OCI-LY7 (cell line): ENCODE results near the gene DMD. TPM values are rescaled to one million over a fixed set of nuclear protein-coding genes. Genes with fewer than 3 reads are reported as not detected.

ENCODE experiments used
- BruUV-seq: library from RNA; stranded (reverse); fragments of 400-500 nt; replicated peaks from 2 replicates; lab custom pipeline; 2021; lab: Mats Ljungman, UMichigan
- CTCF ChIA-PET: fragments of 300-600 bp; sonication (Branson Sonifier 250); formaldehyde crosslinking; loops from one replicate; lab custom pipeline; 2022; ENCODE audit warnings: antibody characterized with exemption; ENCODE audit not compliant: unreplicated experiment; lab: Charles Lee
- POLR2A ChIA-PET: fragments of 300-600 bp; sonication (Branson Sonifier 250); formaldehyde crosslinking; loops from one replicate; lab custom pipeline; 2022; ENCODE audit warnings: antibody characterized with exemption; lab: Charles Lee
- DNase-seq: peaks from one replicate; pipeline ENCODE4 v3.0.0-alpha.2; 2015; ENCODE audit warnings: low spot score
- H2AFZ ChIP-seq: fragments of 200-600 bp; sonication (generic), shearing (Covaris generic); 2 replicates; pipeline ENCODE4 v1.6.1; 2014; ENCODE audit warnings: mild to moderate bottlenecking, antibody characterized with exemption, low read length, moderate library complexity
- H3K27ac ChIP-seq: fragments of 200-600 bp; sonication (generic); 2 replicates; pipeline ENCODE4 v1.5.1; 2014; ENCODE audit warnings: mixed run types, low read depth, mild to moderate bottlenecking, moderate library complexity, low read length, inconsistent platforms; ENCODE audit not compliant: poor library complexity, severe bottlenecking
- H3K36me3 ChIP-seq: fragments of 200-600 bp; sonication (generic); 2 replicates; pipeline ENCODE4 v1.6.1; 2014; ENCODE audit warnings: mild to moderate bottlenecking, antibody characterized with exemption, low read length, moderate library complexity, mixed read lengths; ENCODE audit not compliant: insufficient read depth
- H3K4me1 ChIP-seq: fragments of 200-600 bp; sonication (generic); 2 replicates; pipeline ENCODE4 v1.5.1; 2014; ENCODE audit warnings: mild to moderate bottlenecking, low read length; ENCODE audit not compliant: insufficient read depth, poor library complexity, severe bottlenecking
- H3K4me2 ChIP-seq: fragments of 200-600 bp; sonication (generic); 2 replicates; pipeline ENCODE4 v1.6.1; 2014; ENCODE audit warnings: mild to moderate bottlenecking, low read length
- H3K4me3 ChIP-seq: fragments of 200-600 bp; sonication (generic); 2 replicates; pipeline ENCODE4 v1.5.1; 2014; ENCODE audit warnings: mild to moderate bottlenecking, low read depth, low read length; ENCODE audit not compliant: poor library complexity, severe bottlenecking
- H3K79me2 ChIP-seq: fragments of 200-600 bp; sonication (generic); 2 replicates; pipeline ENCODE4 v1.6.1; 2016; ENCODE audit warnings: low read depth, mild to moderate bottlenecking, low read length, moderate library complexity, mixed read lengths; ENCODE audit not compliant: insufficient read depth
- H3K9me2 ChIP-seq: fragments of 200-600 bp; sonication (generic); 2 replicates; pipeline ENCODE4 v1.6.1; 2016; ENCODE audit warnings: mild to moderate bottlenecking, low read length, mixed read lengths; ENCODE audit not compliant: insufficient read depth
- H3K9me3 ChIP-seq: fragments of 200-600 bp; sonication (generic); 2 replicates; pipeline ENCODE4 v1.6.1; 2014; ENCODE audit warnings: mild to moderate bottlenecking, mixed run types, low read length, mixed read lengths
- H4K20me1 ChIP-seq: fragments of 200-600 bp; sonication (generic); 2 replicates; pipeline ENCODE4 v1.6.1; 2014; ENCODE audit warnings: mild to moderate bottlenecking, antibody characterized with exemption, low read length, moderate library complexity, mixed read lengths; ENCODE audit not compliant: insufficient read depth
- EZH2phosphoT487 ChIP-seq: fragments of 200-600 bp; sonication (generic); IDR thresholded peaks from 2 replicates; pipeline ENCODE4 v1.6.1; 2018; ENCODE audit warnings: low read depth, borderline replicate concordance, mild to moderate bottlenecking, mixed run types, antibody characterized with exemption, low read length, moderate library complexity, mixed read lengths
- intact Hi-C: fragments of 100-400 bp; cut with micrococcal nuclease; formaldehyde crosslinking; loops from one replicate; pipeline ENCODE4 v1.10.0; 2022; ENCODE audit not compliant: unreplicated experiment
- total RNA-seq, 2 experiments: library from RNA; depleted of rRNA in 1 of 2; stranded (reverse); fragments of >200 nt in 1 of 2; shearing (Covaris generic) in 1 of 2; gene quantifications; 2 replicates each; pipeline ENCODE4 v1.2.3, GENCODE V29; 2014 to 2022
- TF ChIP-seq, protein P1 (sequence below): fragments of 200-600 bp; sonication (generic); conservative IDR thresholded peaks from 2 replicates; pipeline ENCODE4 v1.5.1; 2014; ENCODE audit warnings: mild to moderate bottlenecking, antibody characterized with exemption, low read length, moderate library complexity, mixed read lengths

Gene DMD
- total RNA-seq, 2 experiments from 2014 or later, result 20.5 to 61.4 TPM

DNA sequence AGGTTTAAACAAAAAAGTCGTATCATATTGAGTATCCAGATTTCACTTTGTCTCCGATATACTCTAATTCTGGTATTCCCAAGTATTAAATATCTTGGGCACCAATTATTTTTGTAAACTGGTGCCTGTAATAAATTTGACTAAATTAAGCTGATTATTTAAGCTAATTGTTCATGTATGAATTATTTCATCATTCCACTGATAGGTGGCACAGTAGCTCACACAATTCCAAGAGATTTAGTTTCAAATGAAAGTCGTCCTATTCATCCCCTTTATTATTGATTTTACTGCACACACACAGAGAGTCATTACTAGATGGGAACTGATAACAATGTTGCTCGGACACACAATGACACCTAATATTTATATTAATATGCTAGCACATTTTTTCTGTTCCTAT, 432.4 kb downstream of the DMD start:
- intact Hi-C loops, result no loop called here
- no TSS peak for BruUV-seq
- Histone ChIP-seq H3K36me3 (no peaks in the 10 kb centered on the region; the same call in 1 of the 2 replicates), H4K20me1 (no peaks in the 10 kb centered on the region), H3K79me2 (no peaks in the 10 kb centered on the region), H2AFZ (no peak overlapping the region), H3K9me2 (no peaks in the 10 kb centered on the region), H3K9me3 (no peaks in the 10 kb centered on the region), H3K4me1 (no peaks in the 10 kb centered on the region), H3K4me2 (no peak overlapping the region), H3K27ac (no peak overlapping the region), H3K4me3 (no peak overlapping the region)
- ChIA-PET POLR2A (interaction anchor here (0.8 kb wide), 1 partner anchor 16 kb away, joined by 3 read pairs; no protein-coding TSS in a partner anchor), CTCF (no interaction called here)
- DNase-seq, result no peak
- no peak for TF ChIP-seq EZH2phosphoT487
- TF ChIP-seq, protein P1, sequence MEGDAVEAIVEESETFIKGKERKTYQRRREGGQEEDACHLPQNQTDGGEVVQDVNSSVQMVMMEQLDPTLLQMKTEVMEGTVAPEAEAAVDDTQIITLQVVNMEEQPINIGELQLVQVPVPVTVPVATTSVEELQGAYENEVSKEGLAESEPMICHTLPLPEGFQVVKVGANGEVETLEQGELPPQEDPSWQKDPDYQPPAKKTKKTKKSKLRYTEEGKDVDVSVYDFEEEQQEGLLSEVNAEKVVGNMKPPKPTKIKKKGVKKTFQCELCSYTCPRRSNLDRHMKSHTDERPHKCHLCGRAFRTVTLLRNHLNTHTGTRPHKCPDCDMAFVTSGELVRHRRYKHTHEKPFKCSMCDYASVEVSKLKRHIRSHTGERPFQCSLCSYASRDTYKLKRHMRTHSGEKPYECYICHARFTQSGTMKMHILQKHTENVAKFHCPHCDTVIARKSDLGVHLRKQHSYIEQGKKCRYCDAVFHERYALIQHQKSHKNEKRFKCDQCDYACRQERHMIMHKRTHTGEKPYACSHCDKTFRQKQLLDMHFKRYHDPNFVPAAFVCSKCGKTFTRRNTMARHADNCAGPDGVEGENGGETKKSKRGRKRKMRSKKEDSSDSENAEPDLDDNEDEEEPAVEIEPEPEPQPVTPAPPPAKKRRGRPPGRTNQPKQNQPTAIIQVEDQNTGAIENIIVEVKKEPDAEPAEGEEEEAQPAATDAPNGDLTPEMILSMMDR, result no peak

DNA sequence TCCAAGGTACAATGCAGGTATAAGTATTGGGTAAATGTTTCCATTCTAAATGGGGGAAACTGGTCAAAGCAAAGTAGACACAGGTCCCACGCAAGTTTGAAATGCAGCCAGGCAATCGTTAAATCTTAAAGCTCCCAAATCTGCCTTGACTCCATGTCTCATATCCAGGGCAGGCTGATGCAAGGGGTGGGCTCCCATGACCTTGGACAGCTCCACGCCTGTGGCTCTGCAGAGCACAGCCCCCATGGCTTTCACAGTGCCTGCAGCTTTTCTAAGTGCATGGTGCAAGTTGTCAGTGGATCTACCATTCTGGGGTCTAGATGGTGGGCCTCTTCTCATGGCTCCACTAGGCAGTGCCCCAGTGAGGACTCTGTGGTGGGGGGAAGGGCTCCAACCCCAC, 436.4 kb downstream of the DMD start:
- no peak for DNase-seq
- POLR2A ChIA-PET, result interaction anchor here (0.5 to 0.7 kb wide), 2 partner anchors 61 to 245 kb away, joined by 3 to 4 read pairs; no protein-coding TSS in a partner anchor
- BruUV-seq, result no TSS peak
- intact Hi-C loops, result no loop called here
- Histone ChIP-seq H4K20me1 (no peaks in the 10 kb centered on the region), H2AFZ (no peak overlapping the region), H3K36me3 (no peaks in the 10 kb centered on the region; the same call in 1 of the 2 replicates), H3K79me2 (no peaks in the 10 kb centered on the region), H3K4me3 (no peak overlapping the region), H3K27ac (no peak overlapping the region), H3K9me2 (no peaks in the 10 kb centered on the region), H3K9me3 (no peaks in the 10 kb centered on the region), H3K4me2 (no peak overlapping the region), H3K4me1 (no peaks in the 10 kb centered on the region)
- CTCF ChIA-PET, result no interaction called here
- TF ChIP-seq, protein P1, result no peak
- no peak for TF ChIP-seq EZH2phosphoT487

DNA sequence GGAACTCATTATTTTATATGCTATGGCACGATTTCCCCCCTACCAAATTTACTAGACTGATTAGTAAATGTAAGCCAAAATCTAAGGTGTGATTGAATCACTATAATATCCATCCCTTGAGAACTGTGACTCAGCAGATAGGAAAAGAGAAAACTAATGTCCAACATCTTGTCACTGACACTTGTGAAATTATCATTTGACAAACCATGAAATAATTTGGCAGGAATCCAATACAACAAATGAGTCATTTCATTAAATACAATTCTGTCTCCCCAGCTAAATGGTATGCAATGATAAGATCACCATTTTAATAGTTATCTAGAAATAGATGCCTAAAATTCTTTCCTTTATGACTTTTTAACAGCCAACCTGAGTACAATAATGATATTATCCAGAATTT, 462.3 kb downstream of the DMD start:
- no peak for DNase-seq
- Histone ChIP-seq H3K4me1 (no peaks in the 10 kb centered on the region), H3K4me3 (no peak overlapping the region), H3K36me3 (no peaks in the 10 kb centered on the region), H2AFZ (no peak overlapping the region), H4K20me1 (no peaks in the 10 kb centered on the region), H3K79me2 (no peaks in the 10 kb centered on the region), H3K9me3 (no peaks in the 10 kb centered on the region), H3K27ac (no peak overlapping the region), H3K9me2 (no peaks in the 10 kb centered on the region), H3K4me2 (no peak overlapping the region)
- CTCF ChIA-PET, result no interaction called here
- BruUV-seq, result no TSS peak
- intact Hi-C loops, result no loop called here
- POLR2A ChIA-PET, result no interaction called here
- TF ChIP-seq, protein P1, result no peak
- TF ChIP-seq EZH2phosphoT487, result no peak
